SIG-M5 treated with dmso at 0.1 percent for 504 hours (cell line): ENCODE measurements around the gene EEF2.

Source experiments
- DNase-seq: peaks from one replicate; lab custom pipeline; 2025; ENCODE audit not compliant: unreplicated experiment; lab: John Stamatoyannopoulos, UW

Gene EEF2

DNA sequence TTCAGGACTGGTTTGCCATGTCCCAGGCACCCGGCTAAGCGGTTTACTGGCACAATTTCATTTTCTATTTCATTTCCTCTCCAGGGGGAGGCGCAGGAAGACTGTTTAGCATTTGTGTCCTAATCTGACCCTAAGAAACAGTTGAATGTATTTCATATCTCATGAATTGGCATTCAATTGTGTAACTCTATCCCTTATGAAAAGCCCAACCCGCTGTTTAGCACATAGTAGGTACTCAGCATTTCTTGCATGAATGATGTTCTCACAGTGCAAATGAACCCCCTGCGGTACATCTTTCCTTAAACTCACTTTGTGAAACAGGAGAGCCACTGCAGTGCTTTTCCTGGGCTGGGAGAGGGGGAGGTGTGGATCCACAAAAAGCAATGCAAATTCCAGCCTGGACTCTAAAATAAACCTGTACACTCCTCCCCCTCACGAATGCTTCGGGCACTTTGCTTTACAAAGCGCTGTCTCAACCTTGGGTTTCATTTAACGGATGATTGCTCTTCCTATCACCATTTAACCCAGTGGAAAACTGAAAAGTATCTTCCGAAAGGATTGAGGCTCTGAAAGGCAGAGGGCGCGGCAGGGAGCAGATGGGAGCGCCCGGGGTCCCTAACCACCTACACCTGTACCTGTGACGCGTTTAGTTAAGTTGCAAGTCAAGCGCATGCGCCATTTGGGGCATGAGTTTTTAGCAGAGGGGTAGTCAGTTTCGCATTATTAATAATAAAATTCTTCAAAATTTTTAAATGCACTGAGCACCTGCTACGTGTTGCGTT, 1.2 kb upstream of the EEF2 start:
- peak; percentile 92 for DNase-seq

DNA sequence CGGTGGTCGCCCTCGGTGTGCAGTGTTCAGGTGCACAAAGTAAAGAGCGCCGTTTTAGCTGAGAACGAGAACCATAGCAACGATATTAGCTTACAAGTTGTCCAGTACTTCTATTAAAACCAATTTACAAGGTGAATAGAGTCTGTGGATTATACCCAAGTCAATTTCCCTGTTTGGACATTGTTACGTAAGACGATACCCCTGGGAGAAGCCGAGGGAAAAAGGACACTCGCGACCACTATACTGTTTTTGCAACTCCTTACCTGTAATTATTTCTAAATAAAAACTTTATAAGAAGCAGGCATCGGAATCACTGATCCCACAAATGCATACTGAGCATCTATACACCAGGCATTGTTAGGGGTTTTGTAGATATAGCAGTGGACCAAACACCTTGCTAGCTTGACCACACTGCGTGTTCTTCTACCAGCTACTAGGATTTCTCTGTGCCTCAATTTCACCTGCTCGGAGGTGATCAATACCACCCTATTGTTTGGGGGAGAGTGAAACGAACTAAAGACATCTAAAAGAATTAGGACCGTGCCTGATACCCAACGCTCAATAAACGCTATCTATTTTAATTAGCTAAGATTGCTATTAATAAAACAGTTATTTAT, 488 bp upstream of the EEF2 start:
- no peak for DNase-seq

DNA sequence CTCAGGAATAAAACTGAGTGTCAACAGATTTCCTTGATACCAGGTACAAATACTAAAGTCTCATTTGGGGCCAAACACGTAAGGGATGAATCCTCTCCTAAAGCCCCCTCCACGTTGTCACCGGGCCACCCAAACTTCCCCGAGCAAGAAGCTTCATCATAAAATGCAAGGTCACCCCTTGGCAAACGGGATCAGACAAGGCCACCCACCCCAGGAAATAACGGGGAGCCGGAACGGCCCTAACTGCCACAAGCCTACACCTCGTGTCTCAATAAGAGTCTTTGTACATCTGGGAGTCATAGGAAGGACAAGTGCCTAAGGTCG, 717 bp downstream of the EEF2 start:
- no peak for DNase-seq

DNA sequence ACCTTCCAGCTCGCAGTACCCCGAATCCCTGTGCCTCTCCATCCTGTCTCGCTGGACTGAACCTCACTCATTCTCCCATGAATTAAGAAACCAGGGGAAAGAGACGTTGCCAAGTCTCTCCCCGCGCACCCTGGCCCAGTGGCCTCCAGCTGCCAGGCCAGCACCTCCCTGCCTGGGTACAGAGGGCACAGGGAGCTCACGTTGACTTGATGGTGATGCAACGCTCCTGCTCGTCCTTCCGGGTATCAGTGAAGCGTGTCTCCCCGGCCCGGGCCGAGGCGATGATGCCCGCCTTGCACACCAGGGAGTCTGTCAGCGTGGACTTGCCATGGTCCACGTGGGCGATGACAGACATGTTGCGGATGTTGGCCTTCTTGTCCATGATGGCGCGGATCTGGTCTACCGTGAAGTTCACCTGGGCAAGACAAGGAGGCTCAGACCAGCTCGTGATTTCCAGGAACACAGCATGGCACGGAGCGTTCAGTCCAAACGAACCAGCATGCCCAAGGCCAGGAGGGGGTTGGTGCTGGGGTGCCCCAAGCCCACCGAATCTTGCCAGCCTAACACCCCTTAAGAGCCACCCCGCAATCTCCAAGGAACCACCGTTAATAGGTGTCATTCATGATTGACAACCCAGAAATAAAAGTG, 1.2 kb downstream of the EEF2 start:
- DNase-seq, result peak; percentile 53

DNA sequence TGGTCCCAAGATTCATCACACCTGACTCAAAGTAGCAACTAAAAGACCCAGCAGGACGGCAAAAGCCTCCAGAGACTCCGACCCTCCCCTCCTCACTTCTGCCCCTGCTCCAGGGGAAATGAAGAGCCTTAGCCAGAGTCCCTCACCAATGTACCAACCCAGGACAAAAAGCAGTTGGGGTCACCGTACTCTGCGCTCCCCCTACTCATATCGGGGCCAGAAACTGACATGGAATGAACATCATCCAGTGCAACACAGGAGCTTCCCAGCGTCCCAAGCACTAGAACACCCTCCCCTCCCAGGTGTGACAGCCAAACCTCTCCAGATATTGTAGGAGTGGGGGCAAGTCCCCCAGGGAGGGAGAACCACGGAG, 1.7 kb downstream of the EEF2 start:
- DNase-seq, result no peak

DNA sequence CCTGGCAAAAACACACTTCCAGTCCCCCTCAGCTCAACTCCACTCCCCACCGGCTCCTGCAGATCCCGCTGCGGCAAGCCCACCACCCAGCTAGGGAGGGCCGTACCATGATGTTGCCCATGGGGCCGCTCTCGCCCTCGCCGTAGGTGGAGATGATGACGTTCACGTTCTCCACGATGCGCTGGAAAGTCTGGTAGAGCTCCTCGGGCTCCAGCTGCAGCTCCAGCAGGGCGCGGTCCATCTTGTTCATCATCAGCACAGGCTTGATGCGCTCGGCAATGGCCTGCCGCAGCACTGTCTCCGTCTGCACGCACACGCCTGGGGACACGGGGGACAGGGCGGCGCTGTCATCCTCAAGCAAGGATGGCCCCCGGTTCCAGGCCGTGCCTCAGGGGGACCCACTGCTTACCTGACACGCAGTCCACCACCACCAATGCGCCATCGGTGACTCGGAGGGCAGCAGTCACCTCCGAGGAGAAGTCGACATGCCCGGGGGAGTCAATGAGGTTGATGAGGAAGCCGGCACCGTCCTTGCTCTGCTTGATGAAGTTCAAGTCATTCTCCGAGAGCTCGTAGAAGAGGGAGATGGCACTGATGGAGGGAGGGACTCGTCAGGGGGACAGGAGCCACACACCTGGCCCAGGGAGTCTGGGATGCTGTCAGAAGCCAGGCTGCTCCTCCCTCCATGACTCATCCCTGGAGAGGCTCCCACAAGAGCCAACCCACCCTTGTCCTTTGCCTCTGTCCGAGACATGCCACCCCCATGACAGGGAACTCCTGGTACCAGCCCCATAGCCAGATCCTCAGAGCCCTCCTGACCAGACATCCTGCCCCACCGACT, 2.3 kb downstream of the EEF2 start:
- no peak for DNase-seq

DNA sequence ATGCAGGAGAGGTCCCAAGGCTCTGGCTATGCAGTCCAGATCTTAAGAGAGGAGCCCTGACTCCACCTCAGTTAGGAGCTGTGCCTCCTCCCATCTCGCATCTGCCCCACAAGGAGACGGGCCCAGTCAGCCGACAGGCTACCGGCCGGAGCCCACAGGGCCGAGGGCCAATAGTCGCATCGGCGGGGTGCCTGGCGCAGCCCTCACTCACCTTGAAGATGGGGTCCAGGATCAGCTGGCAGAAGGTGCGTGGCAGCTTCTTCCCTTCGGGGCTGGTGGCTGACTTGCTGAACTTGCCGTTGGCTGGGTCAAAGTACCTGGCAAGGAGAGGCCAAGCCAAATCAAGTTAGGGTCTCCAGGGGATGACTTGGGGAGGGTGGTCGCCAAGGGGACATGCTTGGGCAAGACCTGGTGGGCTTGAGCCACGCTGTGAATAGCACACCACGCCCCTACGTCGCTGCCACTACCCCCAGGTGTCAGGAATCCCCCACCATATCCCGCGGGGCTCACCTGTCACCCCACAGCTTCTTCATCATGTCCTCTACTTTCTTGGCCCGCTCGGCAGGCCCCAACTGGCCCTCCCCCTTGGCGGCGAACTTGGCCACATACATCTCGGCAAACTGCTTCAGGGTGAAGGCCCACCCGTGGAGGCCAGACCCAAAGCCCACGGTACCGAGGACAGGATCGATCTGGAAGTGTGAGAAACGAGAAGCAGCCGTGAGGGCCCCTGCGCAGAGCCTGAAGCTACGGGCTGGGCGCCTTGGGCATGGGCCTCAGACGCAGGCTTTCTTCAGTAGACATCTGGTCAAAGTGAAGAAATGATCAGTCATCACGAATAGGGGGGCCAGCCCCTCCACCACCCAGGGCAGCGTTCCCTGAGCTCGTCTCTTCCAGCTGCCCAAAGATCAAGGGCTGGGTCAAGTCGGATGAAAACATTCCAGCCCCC, 3.3 kb downstream of the EEF2 start:
- DNase-seq, result no peak

DNA sequence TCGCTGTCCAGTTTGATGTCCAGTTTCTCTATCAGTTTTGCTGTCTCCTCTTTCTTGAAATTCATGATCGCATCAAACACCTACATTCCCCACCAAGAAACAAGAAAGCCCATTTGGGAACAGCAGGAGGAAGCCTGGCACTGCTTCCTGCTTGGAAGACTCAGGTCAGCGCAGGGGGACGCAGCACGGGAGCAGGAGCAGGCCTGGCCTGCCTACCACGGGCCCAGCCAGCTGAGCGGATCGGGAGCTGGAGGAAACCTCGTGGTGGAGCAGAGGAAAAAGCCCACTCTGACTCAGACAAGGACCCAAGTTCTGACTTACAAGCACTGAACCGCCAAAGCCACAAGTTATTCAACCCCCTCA, 3.9 kb downstream of the EEF2 start:
- DNase-seq, result no peak

DNA sequence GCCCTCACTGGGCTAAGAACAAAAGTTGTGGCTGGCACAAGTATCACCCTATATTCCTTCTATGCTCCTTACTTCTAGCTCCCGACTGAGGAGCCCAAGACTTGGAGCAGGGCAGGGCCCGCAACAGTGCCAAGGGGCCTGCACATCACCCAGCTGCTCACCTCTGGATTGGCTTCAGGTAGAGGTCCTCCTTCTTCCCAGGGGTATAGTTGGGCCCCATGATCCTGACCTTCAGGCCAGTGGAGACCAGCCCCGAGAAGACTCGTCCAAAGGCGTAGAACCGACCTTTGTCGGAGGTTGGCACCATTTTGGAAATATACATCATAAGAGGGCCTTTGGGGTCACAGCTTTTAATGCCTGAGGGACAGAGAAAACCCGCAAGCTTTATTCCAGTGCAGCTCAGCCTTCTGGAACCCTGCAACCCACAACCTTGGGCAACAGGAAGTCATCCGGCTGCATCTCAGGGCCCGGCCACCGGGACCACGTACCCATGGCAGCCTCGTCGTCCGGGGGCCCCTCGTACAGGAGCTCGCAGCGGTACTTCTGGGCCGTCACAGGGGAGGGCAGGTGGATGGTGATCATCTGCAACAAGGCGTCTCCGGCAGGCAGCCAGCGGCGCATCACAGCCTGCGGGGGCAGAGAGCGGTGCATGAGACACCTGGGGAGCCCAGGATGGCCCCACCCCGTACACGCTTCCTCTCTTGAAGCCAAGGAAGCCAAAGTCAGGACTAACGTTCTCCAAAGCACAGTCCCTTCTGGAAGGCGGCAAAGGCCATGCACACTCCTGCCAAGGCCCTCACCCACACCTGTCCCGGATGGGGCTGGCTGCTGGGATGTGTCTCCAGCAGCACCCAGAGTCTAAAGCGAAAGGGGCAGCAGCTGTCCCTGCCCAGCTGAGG, 4.7 kb downstream of the EEF2 start:
- no peak for DNase-seq

DNA sequence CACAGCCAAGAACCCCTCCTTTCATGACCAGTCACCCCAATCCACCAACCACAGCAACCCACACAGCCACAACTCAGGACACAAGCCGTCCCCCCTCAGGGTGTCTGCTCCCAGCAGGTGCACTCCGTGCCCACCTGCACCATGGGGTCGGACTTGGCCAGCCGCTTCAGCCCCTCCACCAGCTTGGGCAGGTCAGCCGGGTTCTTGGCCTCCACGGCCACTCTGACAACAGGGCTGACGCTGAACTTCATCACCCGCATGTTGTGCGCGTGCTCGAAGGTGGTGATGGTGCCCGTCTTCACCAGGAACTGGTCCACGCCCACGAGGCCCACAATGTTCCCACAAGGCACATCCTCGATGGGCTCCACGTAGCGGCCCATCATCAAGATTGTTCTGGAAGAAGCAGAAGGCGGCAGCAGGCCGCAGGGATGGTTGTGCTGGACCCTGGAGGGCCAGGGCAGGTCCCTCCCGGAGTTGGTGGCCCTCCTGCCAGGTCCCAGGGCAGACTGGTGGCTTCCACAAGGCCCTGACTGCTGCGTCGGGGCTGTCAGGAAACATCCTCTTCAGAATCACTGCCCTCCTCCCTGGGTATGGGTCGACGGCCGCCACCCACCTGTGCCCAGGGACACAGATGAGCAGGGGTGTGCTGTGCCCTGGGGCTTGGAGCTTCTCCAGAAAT, 5.5 kb downstream of the EEF2 start:
- no peak for DNase-seq

DNA sequence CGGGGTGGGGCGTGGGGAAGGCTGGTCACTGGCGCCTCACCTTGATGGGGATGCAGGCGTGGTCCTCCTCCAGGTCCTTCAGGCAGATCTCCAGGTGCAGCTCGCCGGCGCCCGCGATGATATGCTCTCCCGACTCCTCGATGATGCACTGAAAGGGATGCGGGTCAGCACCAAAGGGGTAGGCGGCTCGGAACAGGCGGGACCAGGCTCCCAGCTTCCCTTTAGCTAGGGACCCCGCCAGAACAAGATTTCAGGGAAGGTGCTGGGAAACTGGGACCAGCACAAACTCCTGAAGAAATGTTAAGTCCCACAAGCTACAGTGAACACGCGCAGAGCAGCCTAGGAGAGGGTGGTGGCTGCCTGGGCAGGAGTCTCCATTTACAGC, 6.0 kb downstream of the EEF2 start:
- DNase-seq, result no peak

DNA sequence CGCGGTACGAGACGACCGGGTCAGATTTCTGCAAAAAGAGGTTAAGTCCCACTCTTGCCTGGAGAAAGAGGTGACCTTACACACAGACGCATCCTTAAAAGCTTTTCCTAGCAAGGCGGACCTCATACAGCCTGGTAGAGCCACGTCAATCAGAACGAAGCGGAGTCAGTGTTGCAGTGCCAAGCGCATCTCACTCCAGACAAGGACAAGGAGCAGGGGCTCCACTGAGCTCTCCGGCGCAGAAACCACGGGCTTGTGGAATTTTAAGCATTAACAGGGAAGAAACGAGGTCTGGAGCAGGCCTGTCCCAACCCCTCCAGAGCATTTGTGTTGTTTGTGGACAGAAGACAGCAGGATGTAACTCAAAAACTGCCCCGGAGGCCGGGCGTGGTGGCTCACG, 7.1 kb downstream of the EEF2 start:
- DNase-seq, result no peak

DNA sequence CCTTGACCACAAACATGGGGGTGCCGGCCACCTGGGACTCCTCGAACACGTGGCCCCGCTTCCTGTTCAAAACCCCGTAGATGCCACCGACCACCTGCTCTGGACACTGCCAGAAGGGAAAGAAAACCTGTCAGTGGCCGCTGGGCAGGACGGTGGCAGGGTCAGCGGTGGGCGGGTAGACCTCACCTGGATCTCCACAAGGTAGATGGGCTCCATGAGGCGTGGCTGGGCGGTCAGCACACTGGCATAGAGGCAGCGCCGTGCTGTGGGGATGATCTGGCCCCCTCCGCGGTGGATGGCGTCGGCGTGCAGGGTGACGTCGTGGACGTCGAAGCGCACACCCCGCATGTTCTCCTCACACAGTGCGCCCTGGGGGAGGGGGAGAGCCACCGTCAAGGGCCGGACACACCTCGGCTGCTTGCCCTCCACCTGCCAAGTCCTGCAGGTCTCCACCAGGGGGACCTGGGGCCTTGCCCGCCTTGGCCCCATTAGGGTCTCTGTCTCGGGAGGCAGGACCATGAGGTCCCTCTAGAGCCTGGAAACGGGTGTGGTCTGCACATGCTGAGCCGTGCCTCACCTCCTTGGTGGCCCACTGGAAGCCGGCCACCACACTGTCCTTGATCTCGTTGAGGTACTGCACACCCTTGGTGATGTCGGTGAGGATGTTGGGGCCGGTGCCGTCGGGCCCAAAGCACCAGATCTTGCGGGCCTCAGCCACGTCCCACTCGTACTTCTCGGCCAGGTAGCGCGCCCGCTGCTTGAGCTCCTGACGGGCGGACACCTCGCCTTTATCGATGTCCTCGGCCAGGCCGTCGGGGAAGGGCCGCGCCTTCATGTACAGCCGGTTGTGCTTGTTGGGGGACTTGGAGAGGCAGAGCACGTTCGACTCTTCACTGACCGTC, 7.8 kb downstream of the EEF2 start:
- no peak for DNase-seq

DNA sequence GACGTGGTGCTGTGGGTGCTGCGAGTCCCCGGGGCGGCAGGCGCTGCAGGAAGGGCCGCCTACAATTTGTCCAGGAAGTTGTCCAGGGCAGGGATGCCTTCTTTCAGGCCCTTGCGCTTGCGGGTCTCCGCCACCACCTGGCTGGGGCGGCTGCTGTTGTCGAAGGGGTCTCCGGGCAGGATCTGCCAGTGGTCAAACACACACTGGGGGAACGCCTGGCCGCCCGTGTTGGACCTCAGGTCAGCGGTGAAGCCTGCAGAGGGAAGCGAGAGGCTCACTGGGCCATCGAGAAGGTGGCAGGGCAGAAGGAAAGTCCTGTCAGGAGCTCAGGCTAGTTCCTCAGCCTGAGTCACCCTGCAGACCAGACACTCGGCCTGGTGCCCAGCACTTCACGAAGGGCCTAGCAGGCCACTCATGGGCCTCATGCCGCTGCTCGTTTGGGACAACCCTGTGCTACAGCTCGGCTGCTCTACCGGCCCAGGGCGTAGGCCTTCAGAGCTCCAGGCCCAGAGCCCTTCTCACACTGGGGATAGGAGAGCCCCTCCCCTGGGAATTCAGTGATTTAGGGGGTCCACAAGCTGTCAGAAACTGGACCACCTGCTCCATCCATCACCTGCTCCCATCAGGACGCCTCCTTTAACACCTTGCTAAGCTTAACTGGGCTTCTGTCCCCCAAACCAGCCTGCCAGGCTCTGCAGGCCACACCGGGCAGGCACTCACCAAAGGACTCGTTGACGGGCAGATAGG, 8.6 kb downstream of the EEF2 start:
- DNase-seq, result no peak

DNA sequence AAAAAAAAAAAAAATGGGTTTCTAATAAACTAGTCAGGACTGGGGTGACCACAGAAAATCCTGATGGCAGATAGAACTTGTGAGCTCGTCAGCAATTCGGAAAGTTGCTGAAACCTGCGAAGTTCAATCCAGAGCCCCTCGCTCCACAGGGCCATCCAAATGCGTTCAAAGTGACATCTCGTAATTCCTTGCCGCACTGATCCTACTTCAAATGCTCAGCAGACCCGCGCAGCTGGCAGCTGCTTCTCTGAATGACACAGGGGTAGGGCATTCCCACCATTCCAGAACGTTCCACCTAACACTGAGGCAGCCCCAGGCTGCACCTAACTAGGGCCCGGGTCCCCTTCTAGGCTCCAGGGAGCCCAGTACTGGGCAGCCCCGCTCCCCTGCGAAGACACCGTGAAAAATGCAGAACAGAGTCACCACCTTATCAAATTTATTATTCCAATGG, 9.6 kb downstream of the EEF2 start:
- DNase-seq, result no peak

DNA sequence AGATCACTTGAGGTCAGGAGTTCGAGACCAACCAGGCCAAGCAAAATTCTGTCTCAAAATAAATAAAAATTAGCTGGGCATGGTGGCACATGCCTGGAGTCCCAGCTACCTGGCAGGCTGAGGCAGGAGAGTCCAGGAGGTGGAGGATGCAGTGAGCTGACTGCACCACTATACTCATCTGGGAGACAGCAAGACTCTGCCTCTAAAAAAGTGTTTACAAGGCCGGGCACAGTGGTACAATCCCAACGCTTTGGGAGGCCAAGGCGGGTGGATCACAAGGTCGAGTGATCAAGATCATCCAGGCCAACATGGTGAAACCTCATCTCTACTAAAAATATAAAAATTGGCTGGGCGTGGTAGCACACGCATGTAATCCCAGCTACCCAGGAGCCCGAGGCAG, 10.1 kb downstream of the EEF2 start:
- no peak for DNase-seq

DNA sequence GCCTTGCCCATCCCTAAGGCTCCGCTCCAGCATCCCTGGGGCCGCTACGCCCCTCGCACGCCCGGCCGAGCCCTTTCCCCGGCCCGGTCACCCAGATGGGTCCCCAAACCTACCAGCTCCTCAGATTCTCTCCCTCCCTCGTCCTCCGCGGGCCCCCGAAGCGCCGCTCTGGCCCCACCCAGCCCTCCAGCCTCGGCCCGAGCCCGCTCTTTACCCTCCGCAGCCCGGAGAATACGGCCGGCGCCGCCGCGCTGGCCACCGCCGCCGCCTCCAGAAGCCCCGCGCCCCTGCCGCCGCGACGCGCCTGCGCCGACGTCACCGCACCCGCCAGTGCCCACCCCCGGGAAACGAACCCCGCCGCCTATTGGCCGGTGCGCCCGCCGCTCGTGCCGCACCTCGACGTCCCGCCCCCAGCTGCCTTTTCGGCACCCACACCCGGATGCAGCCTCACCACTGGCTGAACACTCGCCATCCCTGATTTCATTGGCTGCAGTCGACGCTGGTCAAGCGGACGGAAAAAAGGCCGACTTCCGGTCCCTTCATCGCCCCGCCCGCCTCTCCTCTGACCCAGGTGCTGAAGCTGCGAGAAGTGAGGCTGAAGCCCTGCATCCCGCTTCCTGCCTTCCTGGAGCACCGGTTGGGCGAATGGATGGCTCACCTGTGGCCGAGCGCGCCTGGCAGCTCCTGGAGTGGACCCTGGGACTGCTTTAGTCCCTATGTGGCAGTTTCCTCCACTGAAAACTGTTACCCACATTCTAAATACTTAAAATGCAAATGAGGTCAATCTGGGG, 14.3 kb downstream of the EEF2 start, which contains the start of gene DAPK3:
Gene DAPK3, minus strand, starts transcription at position 292 of the 791 bp plus-strand sequence. CDS start 1,364 bp downstream, outside the sequence.
- DNase-seq, result peak; percentile 96
